Fibroblast of lung (primary cell): ENCODE measurements around the gene ANKMY1.

ENCODE experiments used
- EZH2 ChIP-seq: IDR thresholded peaks from 2 replicates; pipeline ENCODE4 v1.5.1; 2012; ENCODE audit warnings: low read length, control low read depth, mild to moderate bottlenecking; ENCODE audit errors: missing control alignments
- TF ChIP-seq, protein P1 (sequence below), 2 donors: IDR thresholded peaks in 1 of 2; conservative IDR thresholded peaks in 1 of 2; 1 replicate in 1 of 2; 2 replicates in 1 of 2; pipeline ENCODE4 v1.5.1; 2011 to 2012; ENCODE audit warnings: low read length in 2 of 2, control low read depth in 1 of 2, inconsistent platforms in 1 of 2, low read depth in 1 of 2, mild to moderate bottlenecking in 1 of 2

DNA sequence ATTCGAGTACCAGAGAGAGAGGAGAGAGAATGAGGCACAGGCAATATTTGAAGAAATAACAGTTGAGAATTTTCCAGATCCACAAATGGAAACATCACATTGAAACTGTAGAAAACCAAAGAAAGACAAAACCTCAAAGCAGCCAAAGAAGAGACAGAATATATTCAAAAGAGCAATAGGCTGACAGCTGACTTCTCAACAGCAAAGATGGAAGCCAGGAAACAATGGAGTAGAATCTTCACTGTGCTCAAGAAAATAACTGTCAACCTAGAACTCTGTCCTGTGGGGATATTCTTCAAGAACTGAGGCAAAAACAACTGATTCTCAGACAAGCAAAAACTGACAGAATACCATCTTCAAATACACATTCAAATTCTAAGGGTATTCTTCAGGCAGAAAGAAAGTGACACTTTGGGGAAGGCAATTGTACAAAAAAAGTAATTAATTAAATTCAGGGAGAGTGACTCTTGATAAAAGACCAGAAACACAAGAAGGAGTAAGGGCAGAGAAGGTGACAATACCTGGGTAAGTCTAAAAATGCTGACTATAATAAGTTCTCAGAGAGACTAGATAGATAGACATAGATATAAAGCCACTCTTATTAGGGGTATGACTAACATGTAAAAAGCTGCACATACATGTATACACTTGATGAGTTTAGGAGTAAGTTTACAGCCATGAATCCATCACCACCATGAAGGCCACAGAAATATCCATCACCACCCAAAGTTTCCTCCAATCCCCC, 25.6 kb downstream of the ANKMY1 start:
- TF ChIP-seq EZH2 = no peak
- TF ChIP-seq, protein P1, sequence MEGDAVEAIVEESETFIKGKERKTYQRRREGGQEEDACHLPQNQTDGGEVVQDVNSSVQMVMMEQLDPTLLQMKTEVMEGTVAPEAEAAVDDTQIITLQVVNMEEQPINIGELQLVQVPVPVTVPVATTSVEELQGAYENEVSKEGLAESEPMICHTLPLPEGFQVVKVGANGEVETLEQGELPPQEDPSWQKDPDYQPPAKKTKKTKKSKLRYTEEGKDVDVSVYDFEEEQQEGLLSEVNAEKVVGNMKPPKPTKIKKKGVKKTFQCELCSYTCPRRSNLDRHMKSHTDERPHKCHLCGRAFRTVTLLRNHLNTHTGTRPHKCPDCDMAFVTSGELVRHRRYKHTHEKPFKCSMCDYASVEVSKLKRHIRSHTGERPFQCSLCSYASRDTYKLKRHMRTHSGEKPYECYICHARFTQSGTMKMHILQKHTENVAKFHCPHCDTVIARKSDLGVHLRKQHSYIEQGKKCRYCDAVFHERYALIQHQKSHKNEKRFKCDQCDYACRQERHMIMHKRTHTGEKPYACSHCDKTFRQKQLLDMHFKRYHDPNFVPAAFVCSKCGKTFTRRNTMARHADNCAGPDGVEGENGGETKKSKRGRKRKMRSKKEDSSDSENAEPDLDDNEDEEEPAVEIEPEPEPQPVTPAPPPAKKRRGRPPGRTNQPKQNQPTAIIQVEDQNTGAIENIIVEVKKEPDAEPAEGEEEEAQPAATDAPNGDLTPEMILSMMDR (conservative IDR thresholded peaks at IDR 0.05 in 1 of 2, IDR thresholded peaks at IDR 0.05 in 1 of 2; ENCODE audit: low read depth in 1 of 2, low read length in 2 of 2) = no peak
